Epithelial cell of proximal tubule (primary cell): ENCODE data around the gene MGP. TPM values are rescaled to one million over a fixed set of nuclear protein-coding genes. Genes with fewer than 3 reads are reported as not detected.
A peak's percentile ranks its signal among the peaks of the same experiment; 100 is the strongest.

ENCODE experiments used
- DNase-seq: peaks from one replicate; pipeline ENCODE4 v3.0.0-alpha.2; 2011; ENCODE audit warnings: low read depth
- H3K4me3 ChIP-seq: 2 replicates; pipeline ENCODE4 v1.5.1; 2011; ENCODE audit warnings: low read depth, mild to moderate bottlenecking, low read length
- total RNA-seq: library from RNA; depleted of rRNA; stranded (reverse); fragments of >200 nt; gene quantifications from 2 replicates; pipeline ENCODE4 v1.2.3, GENCODE V29; 2015
- TF ChIP-seq, protein P1 (sequence below): conservative IDR thresholded peaks from 2 replicates; pipeline ENCODE4 v1.5.1; 2012; ENCODE audit warnings: low read depth, mild to moderate bottlenecking, low read length

Gene MGP
- total RNA-seq, 1 donor from 2014 or later: 9.3 TPM

DNA sequence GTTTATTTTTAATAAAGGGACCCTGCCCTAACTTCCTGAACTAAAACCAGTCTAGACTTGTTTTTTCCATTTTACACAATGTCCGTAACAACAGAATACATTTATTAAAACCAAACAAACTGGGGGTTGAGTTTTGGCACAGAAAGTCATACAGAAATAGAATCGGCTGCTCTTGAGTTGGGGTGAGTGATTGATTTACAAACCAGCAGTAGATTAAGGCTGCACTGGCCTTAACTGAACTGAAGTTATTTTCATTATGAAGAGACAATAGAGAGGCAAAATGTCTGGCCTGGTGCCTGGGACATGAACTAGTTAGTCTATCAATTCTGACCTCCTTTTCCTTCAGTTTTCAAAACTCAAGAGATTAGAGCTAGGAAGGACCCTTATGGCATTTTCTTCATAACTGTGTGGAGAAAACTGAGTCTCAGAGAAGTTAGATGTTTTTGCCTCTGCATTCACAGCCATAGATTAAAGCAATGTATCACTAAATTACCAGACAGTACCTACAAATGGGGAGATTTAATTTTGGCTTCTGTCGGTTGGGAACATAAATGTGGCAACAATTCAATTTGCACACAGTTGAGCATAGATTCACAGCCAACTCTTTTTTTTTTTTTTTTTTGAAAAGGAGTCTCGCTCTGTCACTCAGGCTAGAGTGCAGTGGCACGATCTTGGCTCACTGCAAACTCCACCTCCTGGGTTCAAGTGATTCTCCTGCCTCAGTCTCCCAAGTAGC lies 19.8 kb upstream of the MGP start:
- no peak overlapping the region for H3K4me3 ChIP-seq
- TF ChIP-seq, protein P1, sequence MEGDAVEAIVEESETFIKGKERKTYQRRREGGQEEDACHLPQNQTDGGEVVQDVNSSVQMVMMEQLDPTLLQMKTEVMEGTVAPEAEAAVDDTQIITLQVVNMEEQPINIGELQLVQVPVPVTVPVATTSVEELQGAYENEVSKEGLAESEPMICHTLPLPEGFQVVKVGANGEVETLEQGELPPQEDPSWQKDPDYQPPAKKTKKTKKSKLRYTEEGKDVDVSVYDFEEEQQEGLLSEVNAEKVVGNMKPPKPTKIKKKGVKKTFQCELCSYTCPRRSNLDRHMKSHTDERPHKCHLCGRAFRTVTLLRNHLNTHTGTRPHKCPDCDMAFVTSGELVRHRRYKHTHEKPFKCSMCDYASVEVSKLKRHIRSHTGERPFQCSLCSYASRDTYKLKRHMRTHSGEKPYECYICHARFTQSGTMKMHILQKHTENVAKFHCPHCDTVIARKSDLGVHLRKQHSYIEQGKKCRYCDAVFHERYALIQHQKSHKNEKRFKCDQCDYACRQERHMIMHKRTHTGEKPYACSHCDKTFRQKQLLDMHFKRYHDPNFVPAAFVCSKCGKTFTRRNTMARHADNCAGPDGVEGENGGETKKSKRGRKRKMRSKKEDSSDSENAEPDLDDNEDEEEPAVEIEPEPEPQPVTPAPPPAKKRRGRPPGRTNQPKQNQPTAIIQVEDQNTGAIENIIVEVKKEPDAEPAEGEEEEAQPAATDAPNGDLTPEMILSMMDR: no peak
- no peak for DNase-seq

DNA sequence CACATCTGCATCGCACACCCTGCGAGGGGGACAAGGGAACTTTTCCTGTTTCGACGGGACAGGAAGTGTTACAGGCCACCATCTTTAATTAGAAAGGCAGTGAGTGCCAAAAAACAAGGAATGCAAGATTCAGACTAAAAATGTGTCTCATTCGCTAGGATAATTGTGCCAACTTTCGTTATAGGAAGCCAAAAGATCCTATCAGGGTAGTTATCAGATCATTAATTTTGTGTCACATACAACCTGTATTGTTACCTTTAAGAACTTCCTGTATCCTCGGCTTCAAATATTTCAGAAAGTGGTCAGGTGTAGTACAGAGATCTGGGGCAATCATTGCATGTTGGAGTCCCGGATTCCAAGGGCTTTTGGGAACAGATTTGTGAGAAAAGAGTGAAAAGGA lies 19.2 kb upstream of the MGP start:
- TF ChIP-seq, protein P1: no peak
- H3K4me3 ChIP-seq: no peak overlapping the region
- no peak for DNase-seq

DNA sequence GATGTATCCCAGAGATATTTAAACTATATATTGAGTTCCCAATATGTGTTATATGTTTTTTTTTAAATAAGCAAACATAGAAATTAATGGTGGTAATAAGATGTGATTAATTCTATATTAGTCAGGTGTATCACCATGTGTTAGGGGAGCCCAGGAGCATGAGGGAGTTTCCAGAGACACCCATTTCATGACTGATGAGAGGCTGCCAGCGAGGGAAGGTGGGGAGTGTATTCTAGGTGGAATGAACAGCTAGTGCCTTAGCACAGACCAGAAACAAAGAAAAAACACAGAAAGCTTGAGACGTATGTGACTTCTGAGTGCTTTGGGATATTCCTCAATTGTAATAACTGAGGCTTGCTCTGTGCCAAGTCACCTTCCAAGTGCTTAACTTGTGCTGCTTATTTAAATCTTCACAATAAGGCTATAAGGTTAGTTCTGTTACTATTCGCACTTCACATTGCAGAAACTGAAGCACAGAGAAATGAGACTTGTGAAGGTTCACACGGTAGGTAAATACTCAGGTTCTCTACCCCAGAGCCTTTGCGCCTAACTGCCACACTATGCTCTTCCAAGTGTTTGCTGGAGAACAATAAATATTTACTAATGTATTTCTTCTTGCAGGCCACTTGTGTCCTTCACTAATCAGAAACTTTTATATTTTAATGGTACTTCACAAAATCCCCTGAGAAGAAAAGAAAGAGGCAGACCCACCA lies 17.9 kb upstream of the MGP start:
- DNase-seq: no peak

DNA sequence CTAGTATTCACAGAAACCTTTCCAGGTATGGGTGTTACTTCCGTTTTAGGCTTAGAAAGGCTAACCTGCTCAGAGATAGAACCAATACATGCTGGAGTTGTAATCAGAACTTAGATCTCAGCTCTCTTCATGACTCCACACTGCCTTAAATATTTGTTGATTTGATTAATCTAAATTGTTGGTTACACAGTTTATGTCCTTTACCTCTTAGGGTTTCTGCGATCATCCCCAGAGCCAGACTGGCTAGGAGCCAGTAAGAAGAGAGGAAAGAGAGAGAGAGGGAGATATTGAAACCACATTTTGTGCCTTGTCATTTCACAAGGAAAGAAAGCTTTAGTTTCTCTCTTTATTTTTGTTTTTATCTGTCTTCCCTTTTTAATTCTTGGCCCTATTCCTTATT lies 16.8 kb upstream of the MGP start:
- H3K4me3 ChIP-seq: no peak overlapping the region
- TF ChIP-seq, protein P1: no peak
- DNase-seq: no peak

More for the DNA sequence above, 17.9 kb upstream of the MGP start:
- H3K4me3 ChIP-seq: no peak overlapping the region
- TF ChIP-seq, protein P1: no peak

DNA sequence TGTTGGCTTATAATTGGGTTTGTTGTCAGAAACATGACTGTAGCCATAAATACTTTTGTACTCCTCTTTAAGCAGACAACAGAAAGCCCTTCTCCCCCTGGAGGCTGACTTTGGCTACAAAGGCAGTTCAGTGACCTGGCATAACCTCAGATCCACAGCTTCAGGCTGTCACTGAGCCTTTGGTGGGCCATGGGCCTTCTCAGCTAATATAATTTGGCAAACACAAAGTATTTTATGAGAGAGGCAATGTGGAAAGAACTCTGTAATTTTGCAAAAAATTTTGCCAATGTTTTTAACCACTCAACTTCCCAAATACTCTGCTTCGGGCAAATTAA lies 15.5 kb upstream of the MGP start:
- TF ChIP-seq, protein P1: peak; percentile 7
- DNase-seq: no peak

DNA sequence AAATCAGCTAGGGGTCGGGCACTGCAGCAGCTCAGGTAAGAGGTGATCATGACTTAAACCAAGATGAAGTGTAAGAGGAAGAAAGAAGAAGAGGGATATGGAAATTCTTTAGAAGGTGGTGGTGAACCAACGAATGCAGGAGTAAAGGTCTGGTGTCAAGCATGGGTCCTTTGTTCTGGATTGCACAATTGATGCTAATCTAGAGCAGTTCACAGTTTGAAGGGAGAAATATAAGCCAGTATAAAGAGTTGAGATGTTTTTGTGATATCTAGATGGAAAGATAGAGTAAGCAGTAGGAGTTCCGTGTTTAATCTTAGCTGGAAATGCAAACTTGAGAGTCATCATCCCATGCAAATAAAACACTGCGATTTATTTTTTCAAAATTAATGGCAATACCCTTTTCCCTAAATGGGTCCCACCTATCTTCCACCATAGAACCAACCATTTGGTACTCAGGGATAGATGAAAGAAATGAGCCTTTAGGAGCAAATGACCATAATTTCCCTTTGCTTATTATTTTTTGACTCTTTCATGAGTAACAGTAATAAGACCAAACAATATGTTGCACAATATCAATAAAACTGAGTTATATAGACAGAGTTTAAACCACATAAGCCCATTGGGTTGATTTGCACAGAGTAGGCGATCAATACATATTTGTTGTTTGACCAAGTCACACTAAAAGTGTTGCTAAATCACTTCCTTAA lies 15.0 kb upstream of the MGP start:
- H3K4me3 ChIP-seq: no peak overlapping the region
- TF ChIP-seq, protein P1: no peak
- no peak for DNase-seq

More for the DNA sequence above, 15.5 kb upstream of the MGP start:
- no peak overlapping the region for H3K4me3 ChIP-seq
